Uterus (tissue), 4 donors: Measurements from ENCODE around the gene HS6ST3. TPM values are rescaled to one million over a fixed set of nuclear protein-coding genes. Genes with fewer than 3 reads are reported as not detected.

Experiments used
- DNase-seq, 2 donors: peaks; one replicate each; pipeline ENCODE4 v3.0.0-alpha.2; 2019 to 2020
- H3K27ac ChIP-seq, 2 donors: fragments of 200-600 bp; sonication (generic); 1 replicate in 1 of 2; 2 replicates in 1 of 2; pipeline ENCODE4 v1.5.1; 2016 to 2018
- H3K27me3 ChIP-seq, 2 donors: fragments of 200-600 bp; sonication (generic); one replicate each; pipeline ENCODE4 v1.5.1; 2018 to 2019; ENCODE audit warnings: control low read depth in 1 of 2
- H3K36me3 ChIP-seq, 2 donors: fragments of 200-600 bp; sonication (generic); one replicate each; pipeline ENCODE4 v1.5.1; 2019; ENCODE audit warnings: control low read depth in 1 of 2
- H3K4me1 ChIP-seq, 2 donors: fragments of 200-600 bp; sonication (generic); one replicate each; pipeline ENCODE4 v1.5.1; 2018 to 2019; ENCODE audit warnings: control low read depth in 1 of 2
- H3K4me3 ChIP-seq, 2 donors: fragments of 200-600 bp; sonication (generic); 1 replicate in 1 of 2; 2 replicates in 1 of 2; pipeline ENCODE4 v1.5.1; 2018 to 2019; ENCODE audit warnings: mild to moderate bottlenecking in 1 of 2
- H3K9me3 ChIP-seq, 2 donors: fragments of 200-600 bp; sonication (generic); one replicate each; pipeline ENCODE4 v1.5.1; 2019; ENCODE audit warnings: control low read depth in 1 of 2
- CTCF ChIP-seq, 4 experiments: fragments of 200-600 bp in 2 of 4; fragments of 450-650 bp in 2 of 4; sonication (generic) in 2 of 4; IDR thresholded peaks; one replicate each; pipeline ENCODE4 v1.5.1; 2016 to 2019; ENCODE audit warnings: antibody characterized with exemption in 4 of 4, mild to moderate bottlenecking in 2 of 4, moderate library complexity in 1 of 4
- POLR2A ChIP-seq, 2 donors: fragments of 450-650 bp; IDR thresholded peaks; one replicate each; pipeline ENCODE4 v1.6.1; 2016; ENCODE audit warnings: antibody characterized with exemption in 2 of 2, mild to moderate bottlenecking in 1 of 2, moderate library complexity in 1 of 2
- intact Hi-C: fragments of 100-400 bp; cut with DNase I; formaldehyde crosslinking; loops from one replicate; pipeline ENCODE4 v1.15.1; 2023; ENCODE audit warnings: low total_unique reads
- total RNA-seq, 4 donors: library from RNA; depleted of rRNA in 3 of 4; stranded (reverse); fragments of >200 nt in 3 of 4; gene quantifications; one replicate each; pipeline versions ENCODE4 v1.1.0 to v1.2.4, GENCODE V29; 2014 to 2023
- donor health status: DM: yes; HTN: yes; CAD: no.

HS6ST3 gene
- total RNA-seq, 4 donors from 2014 or later = 1.3 to 8.7 (median 5.3) TPM

- H3K27me3 ChIP-seq = no peaks in the 10 kb centered on the region
- no peak for DNase-seq
- H3K4me3 ChIP-seq = no peak overlapping the region
- intact Hi-C loops = no loop called here
- TF ChIP-seq CTCF (IDR thresholded peaks at IDR 0.05) (no peak), POLR2A (IDR thresholded peaks at IDR 0.05) (no peak)
- no peak overlapping the region for H3K27ac ChIP-seq
- H3K4me1 ChIP-seq = no peaks in the 10 kb centered on the region
- no peaks in the 10 kb centered on the region for H3K9me3 ChIP-seq
- no peaks in the 10 kb centered on the region for H3K36me3 ChIP-seq
Observed at GRCh38 chr13:96646515-96647211, 556.8 kb downstream of the HS6ST3 start.

- no peaks in the 10 kb centered on the region for H3K36me3 ChIP-seq
- no peak for DNase-seq
- no peaks in the 10 kb centered on the region for H3K4me1 ChIP-seq
- H3K9me3 ChIP-seq = no peaks in the 10 kb centered on the region
- H3K27me3 ChIP-seq = no peaks in the 10 kb centered on the region
- intact Hi-C loops = no loop called here
- no peak overlapping the region for H3K4me3 ChIP-seq
- H3K27ac ChIP-seq = no peak overlapping the region
- TF ChIP-seq POLR2A (IDR thresholded peaks at IDR 0.05) = no peak
- TF ChIP-seq CTCF (IDR thresholded peaks at IDR 0.05) = no peak
Observed at GRCh38 chr13:96650301-96650886, 560.5 kb downstream of the HS6ST3 start.

GRCh38 chr13:96651598-96651997, 561.7 kb downstream of the HS6ST3 start:
- Histone ChIP-seq H3K36me3 (no peaks in the 10 kb centered on the region), H3K4me1 (no peaks in the 10 kb centered on the region), H3K27me3 (no peaks in the 10 kb centered on the region), H3K9me3 (no peaks in the 10 kb centered on the region), H3K27ac (no peak overlapping the region), H3K4me3 (no peak overlapping the region)
- intact Hi-C loops = no loop called here
- DNase-seq = no peak
- TF ChIP-seq CTCF (IDR thresholded peaks at IDR 0.05) (no peak), POLR2A (IDR thresholded peaks at IDR 0.05) (no peak)

- DNase-seq = no peak
- no peaks in the 10 kb centered on the region for H3K36me3 ChIP-seq
- intact Hi-C loops = no loop called here
Observed at GRCh38 chr13:96652506-96652905, 562.6 kb downstream of the HS6ST3 start.

More at GRCh38 chr13:96652506-96652905, 562.6 kb downstream of the HS6ST3 start:
- H3K27ac ChIP-seq = no peak overlapping the region
- H3K4me3 ChIP-seq = no peak overlapping the region
- no peaks in the 10 kb centered on the region for H3K27me3 ChIP-seq
- no peaks in the 10 kb centered on the region for H3K9me3 ChIP-seq
- TF ChIP-seq POLR2A (IDR thresholded peaks at IDR 0.05) (no peak), CTCF (IDR thresholded peaks at IDR 0.05) (no peak)
- no peaks in the 10 kb centered on the region for H3K4me1 ChIP-seq
